Osteoblast (primary cell): ENCODE measurements around the gene MTMR12. TPM values are rescaled to one million over a fixed set of nuclear protein-coding genes. Genes with fewer than 3 reads are reported as not detected.

Source experiments
- DNase-seq: peaks from one replicate; pipeline ENCODE4 v3.0.0; 2011; ENCODE audit warnings: low spot score, mixed read lengths; ENCODE audit not compliant: insufficient read length; ENCODE audit errors: missing footprints
- H2AFZ ChIP-seq: 2 replicates; pipeline ENCODE4 v1.6.0; 2011; ENCODE audit warnings: mild to moderate bottlenecking, low read length
- H3K27ac ChIP-seq: 2 replicates; pipeline ENCODE4 v1.5.1; 2011; ENCODE audit warnings: mild to moderate bottlenecking, low read depth, low read length, moderate library complexity
- H3K27me3 ChIP-seq: 2 replicates; pipeline ENCODE4 v1.6.0; 2012; ENCODE audit warnings: mild to moderate bottlenecking, control low read depth, inconsistent platforms, low read length, moderate library complexity; ENCODE audit not compliant: insufficient read depth
- H3K36me3 ChIP-seq: 2 replicates; pipeline ENCODE4 v1.5.1; 2011; ENCODE audit warnings: mild to moderate bottlenecking, low read length, control low read depth, moderate library complexity; ENCODE audit not compliant: insufficient read depth
- H3K4me1 ChIP-seq: 2 replicates; pipeline ENCODE4 v1.5.1; 2011; ENCODE audit warnings: mild to moderate bottlenecking, low read length, control low read depth, moderate library complexity; ENCODE audit not compliant: insufficient read depth
- H3K4me2 ChIP-seq: 2 replicates; pipeline ENCODE4 v1.6.0; 2011; ENCODE audit warnings: mild to moderate bottlenecking, low read length; ENCODE audit not compliant: insufficient read depth
- H3K4me3 ChIP-seq: fragments of 200-600 bp; sonication (generic); 3 replicates; pipeline ENCODE4 v1.5.1; 2012; ENCODE audit warnings: mild to moderate bottlenecking, low read length, inconsistent platforms; ENCODE audit not compliant: insufficient read depth
- H3K79me2 ChIP-seq: 2 replicates; pipeline ENCODE4 v1.6.0; 2012; ENCODE audit warnings: mild to moderate bottlenecking, low read length, control low read depth, inconsistent platforms; ENCODE audit not compliant: insufficient read depth
- H3K9me3 ChIP-seq: 2 replicates; pipeline ENCODE4 v1.5.1; 2011; ENCODE audit warnings: low read depth, low read length, control low read depth
- H4K20me1 ChIP-seq: 2 replicates; pipeline ENCODE4 v1.6.0; 2012; ENCODE audit warnings: mild to moderate bottlenecking, low read length, control low read depth; ENCODE audit not compliant: insufficient read depth
- total RNA-seq: library from RNA; depleted of rRNA; stranded (reverse); fragments of >200 nt; gene quantifications from 2 replicates; pipeline ENCODE4 v1.2.3, GENCODE V29; 2012
- TF ChIP-seq, protein P1 (sequence below): IDR thresholded peaks from 2 replicates; pipeline ENCODE4 v1.5.1; 2011; ENCODE audit warnings: mild to moderate bottlenecking, low read depth, low read length, moderate library complexity; ENCODE audit errors: extremely low read depth

MTMR12 gene
- total RNA-seq, 1 donor, result 20.6 TPM

DNA sequence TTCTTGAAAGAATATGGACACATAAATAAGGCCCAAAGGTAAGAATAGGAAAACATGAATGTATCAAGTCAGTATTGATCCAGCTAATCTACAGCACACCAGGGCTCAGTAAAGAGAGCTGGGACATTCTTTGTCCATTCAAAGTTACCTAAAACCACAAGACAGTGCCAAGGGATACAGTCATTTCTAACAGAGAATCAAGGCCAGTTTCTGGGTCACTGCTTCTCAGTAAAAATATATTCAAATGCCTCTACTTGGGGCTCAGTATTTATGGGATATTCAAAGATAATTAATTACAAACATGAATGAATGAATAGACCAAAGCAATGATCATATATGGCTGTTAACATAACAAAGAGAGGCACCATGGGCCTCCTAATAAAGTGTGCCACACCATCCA lies 34.9 kb downstream of the MTMR12 start:
- Histone ChIP-seq H3K4me2 (peak overlapping the region; percentile 13), H3K27ac (peak overlapping the region; percentile 75), H3K4me1 (peaks cover 24% of the 10 kb centered on the region), H3K27me3 (no peaks in the 10 kb centered on the region), H3K4me3 (no peak overlapping the region), H4K20me1 (peaks cover 8% of the 10 kb centered on the region), H3K36me3 (peaks cover 16% of the 10 kb centered on the region), H3K9me3 (no peaks in the 10 kb centered on the region), H3K79me2 (peaks cover 26% of the 10 kb centered on the region), H2AFZ (no peak overlapping the region)
- DNase-seq, result no peak
- TF ChIP-seq, protein P1, sequence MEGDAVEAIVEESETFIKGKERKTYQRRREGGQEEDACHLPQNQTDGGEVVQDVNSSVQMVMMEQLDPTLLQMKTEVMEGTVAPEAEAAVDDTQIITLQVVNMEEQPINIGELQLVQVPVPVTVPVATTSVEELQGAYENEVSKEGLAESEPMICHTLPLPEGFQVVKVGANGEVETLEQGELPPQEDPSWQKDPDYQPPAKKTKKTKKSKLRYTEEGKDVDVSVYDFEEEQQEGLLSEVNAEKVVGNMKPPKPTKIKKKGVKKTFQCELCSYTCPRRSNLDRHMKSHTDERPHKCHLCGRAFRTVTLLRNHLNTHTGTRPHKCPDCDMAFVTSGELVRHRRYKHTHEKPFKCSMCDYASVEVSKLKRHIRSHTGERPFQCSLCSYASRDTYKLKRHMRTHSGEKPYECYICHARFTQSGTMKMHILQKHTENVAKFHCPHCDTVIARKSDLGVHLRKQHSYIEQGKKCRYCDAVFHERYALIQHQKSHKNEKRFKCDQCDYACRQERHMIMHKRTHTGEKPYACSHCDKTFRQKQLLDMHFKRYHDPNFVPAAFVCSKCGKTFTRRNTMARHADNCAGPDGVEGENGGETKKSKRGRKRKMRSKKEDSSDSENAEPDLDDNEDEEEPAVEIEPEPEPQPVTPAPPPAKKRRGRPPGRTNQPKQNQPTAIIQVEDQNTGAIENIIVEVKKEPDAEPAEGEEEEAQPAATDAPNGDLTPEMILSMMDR, result no peak

DNA sequence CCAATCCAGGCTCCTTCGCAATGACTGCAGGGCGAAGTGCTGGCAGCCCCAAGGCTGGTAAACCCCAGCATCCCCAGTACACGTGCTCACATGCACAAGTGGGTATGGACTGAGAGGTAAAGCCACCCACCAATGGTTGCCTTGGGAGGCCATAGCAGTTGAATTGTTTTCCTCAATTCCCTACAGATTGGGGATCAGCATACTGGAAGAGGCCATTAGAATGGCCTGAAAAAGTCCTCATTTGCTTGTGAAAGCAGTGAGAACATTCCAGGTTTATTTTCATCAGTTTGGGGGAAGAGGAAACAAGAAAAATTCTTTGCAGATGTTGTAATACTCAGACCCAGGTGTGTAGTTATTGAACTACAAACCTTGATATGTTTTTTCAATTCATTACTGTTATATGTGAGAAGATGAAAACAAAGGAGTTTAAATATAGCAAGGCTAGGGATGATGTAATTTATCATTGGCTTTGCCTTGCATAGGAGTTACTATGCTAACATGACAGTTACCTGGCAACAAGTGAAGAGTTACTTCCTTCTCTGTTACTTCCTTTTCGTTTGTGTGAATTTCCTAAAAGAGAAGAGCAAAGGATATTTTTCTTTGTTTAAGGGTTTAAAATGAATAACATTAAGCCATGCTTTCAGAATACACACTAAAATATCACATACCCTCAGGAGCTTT lies 36.4 kb downstream of the MTMR12 start:
- Histone ChIP-seq H3K4me2 (no peak overlapping the region), H3K4me1 (peaks cover 22% of the 10 kb centered on the region), H4K20me1 (peaks cover 7% of the 10 kb centered on the region), H3K79me2 (peaks cover 22% of the 10 kb centered on the region), H3K27me3 (no peaks in the 10 kb centered on the region), H3K36me3 (peaks cover 20% of the 10 kb centered on the region), H3K4me3 (no peak overlapping the region), H2AFZ (no peak overlapping the region), H3K9me3 (no peaks in the 10 kb centered on the region), H3K27ac (peak overlapping the region; percentile 3)
- TF ChIP-seq, protein P1, result no peak
- DNase-seq, result no peak

DNA sequence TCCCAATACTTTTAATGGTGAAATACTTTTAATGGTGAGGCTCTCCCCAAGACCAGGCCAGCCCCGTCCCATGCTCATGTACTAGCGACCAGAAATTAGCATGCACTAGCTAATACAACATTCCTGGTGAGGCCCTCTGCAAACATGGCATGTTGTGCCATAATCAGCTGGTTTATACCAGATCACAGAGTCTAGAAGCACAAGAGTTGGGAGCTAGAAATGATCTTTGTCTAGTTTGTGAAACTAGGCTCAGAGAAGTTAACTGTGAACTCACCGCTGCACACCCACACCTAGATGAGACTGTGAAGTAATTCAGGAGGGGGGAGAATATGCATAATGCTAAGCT lies 37.4 kb downstream of the MTMR12 start:
- no peaks in the 10 kb centered on the region for H3K9me3 ChIP-seq
- peaks cover 29% of the 10 kb centered on the region for H3K36me3 ChIP-seq
- H3K79me2 ChIP-seq, result peaks cover 22% of the 10 kb centered on the region
- peak overlapping the region; percentile 49 for H3K27ac ChIP-seq
- DNase-seq, result no peak
- peaks cover 7% of the 10 kb centered on the region for H4K20me1 ChIP-seq
- no peak overlapping the region for H3K4me3 ChIP-seq
- no peak overlapping the region for H2AFZ ChIP-seq
- TF ChIP-seq, protein P1, result no peak
- H3K4me2 ChIP-seq, result no peak overlapping the region
- H3K4me1 ChIP-seq, result peaks cover 22% of the 10 kb centered on the region
- H3K27me3 ChIP-seq, result no peaks in the 10 kb centered on the region

DNA sequence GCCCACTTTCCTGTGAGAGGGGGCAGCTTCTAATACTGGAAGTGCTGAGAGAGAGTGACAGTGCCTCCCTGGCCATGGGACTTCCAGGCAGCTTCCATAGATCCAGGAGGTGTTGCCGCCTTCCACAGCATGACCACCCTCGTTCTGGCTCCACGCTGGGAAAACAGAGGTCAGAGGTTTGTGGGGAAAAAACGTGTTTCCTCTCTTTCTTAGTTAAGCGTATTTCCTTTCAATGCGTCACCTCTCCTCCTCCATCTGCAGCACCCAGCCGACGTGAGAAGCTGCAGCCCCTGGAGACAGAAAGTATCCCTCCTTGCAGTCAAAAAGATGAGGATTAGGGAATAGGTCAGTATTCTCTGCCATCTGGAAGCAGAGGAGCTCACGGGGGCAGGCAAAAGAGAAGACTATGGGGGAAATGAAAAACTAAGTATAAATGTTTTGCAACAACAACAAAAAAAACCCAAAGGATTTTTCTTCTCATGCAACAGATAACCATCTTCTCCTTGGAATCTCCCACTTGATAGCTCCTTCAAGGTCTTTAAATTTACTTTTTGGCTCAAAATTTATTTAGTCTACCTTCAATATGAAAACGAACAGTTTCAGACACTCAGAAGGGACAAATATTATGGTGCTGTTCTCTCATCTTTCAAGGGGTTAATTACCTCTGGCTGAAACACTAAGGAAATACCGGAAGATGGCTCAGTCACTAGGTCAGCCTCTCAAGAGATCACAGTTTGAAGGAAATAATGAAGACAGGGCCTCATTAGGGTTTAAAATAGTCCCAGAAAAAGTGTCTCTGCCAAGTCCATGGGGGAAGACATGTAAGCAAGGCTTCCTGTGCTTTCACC lies 38.0 kb downstream of the MTMR12 start:
- H2AFZ ChIP-seq, result no peak overlapping the region
- H3K4me1 ChIP-seq, result peaks cover 22% of the 10 kb centered on the region
- H3K79me2 ChIP-seq, result peaks cover 22% of the 10 kb centered on the region
- peaks cover 7% of the 10 kb centered on the region for H4K20me1 ChIP-seq
- peaks cover 34% of the 10 kb centered on the region for H3K36me3 ChIP-seq
- H3K27me3 ChIP-seq, result no peaks in the 10 kb centered on the region
- peak overlapping the region; percentile 49 for H3K27ac ChIP-seq
- no peaks in the 10 kb centered on the region for H3K9me3 ChIP-seq
- no peak overlapping the region for H3K4me3 ChIP-seq
- no peak for DNase-seq
- TF ChIP-seq, protein P1, result no peak
- H3K4me2 ChIP-seq, result no peak overlapping the region
